HG02759 (cell line): ENCODE measurements around the gene TDRD9.

ENCODE experiments used
- ATAC-seq: cut with Tn5 transposase; IDR thresholded peaks from one replicate; pipeline ENCODE4 v1.9.1; 2021; ENCODE audit warnings: mild to moderate bottlenecking, moderate library complexity; ENCODE audit not compliant: unreplicated experiment

TDRD9 gene

GRCh38 chr14:104100171-104101085 lies 172.2 kb downstream of the TDRD9 start:
- no peak for ATAC-seq

GRCh38 chr14:104101086-104101621 lies 172.9 kb downstream of the TDRD9 start:
- no peak for ATAC-seq

GRCh38 chr14:104101651-104102281 lies 173.5 kb downstream of the TDRD9 start:
- no peak for ATAC-seq
